ENCODE data around the gene ZNF775. TPM values are rescaled to one million over a fixed set of nuclear protein-coding genes. Genes with fewer than 3 reads are reported as not detected.

Gene ZNF775
- 1 to 10 TPM; 4.7 to 4.9 TPM for total RNA-seq

- Mint-ChIP-seq H3K9me3 (no peaks in the 10 kb centered on the region), H3K4me3 (peak within 1 kb of the TSS; percentile 88), H3K36me3 (ENCODE audit: low read depth) (peaks cover 9% of the 10 kb centered on the region), H3K27me3 (no peaks in the 10 kb centered on the region), H3K27ac (peak within 1 kb of the TSS; percentile 70), H3K4me1 (ENCODE audit: low read depth) (peaks cover 47% of the 10 kb centered on the region)
- intact Hi-C loops (cut with micrococcal nuclease): no loop called here
- POLR2A ChIA-PET: interaction anchor here (1.0 to 2.3 kb wide), 4 partner anchors 10 to 27 kb away, joined by 4 to 26 read pairs (median 12); partner anchors contain the start of gene REPIN1
- TF ChIP-seq, protein P1, sequence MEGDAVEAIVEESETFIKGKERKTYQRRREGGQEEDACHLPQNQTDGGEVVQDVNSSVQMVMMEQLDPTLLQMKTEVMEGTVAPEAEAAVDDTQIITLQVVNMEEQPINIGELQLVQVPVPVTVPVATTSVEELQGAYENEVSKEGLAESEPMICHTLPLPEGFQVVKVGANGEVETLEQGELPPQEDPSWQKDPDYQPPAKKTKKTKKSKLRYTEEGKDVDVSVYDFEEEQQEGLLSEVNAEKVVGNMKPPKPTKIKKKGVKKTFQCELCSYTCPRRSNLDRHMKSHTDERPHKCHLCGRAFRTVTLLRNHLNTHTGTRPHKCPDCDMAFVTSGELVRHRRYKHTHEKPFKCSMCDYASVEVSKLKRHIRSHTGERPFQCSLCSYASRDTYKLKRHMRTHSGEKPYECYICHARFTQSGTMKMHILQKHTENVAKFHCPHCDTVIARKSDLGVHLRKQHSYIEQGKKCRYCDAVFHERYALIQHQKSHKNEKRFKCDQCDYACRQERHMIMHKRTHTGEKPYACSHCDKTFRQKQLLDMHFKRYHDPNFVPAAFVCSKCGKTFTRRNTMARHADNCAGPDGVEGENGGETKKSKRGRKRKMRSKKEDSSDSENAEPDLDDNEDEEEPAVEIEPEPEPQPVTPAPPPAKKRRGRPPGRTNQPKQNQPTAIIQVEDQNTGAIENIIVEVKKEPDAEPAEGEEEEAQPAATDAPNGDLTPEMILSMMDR (IDR thresholded peaks at IDR 0.05): no peak
- DNase-seq: peak; percentile 94
- CTCF ChIA-PET: interaction anchor here (1.4 to 2.2 kb wide), 3 partner anchors 10 to 29 kb away, joined by 4 to 10 read pairs (median 7); partner anchors contain the start of gene REPIN1
- peak; percentile 97 for ATAC-seq
These were observed at the start of gene ZNF775 for GRCh38 chr7:150378853-150379440. Gene ZNF775 (plus strand): TSS chr7:150379330. CDS start chr7:150388471, 9,141 bp downstream.

- intact Hi-C loops (cut with micrococcal nuclease): no loop called here
- no peaks in the 10 kb centered on the region for H3K9me3 Mint-ChIP-seq
- no peak overlapping the region for H3K27ac Mint-ChIP-seq
- peaks cover 42% of the 10 kb centered on the region for H3K36me3 Mint-ChIP-seq (ENCODE audit: low read depth)
- H3K4me1 Mint-ChIP-seq (ENCODE audit: low read depth): peaks cover 19% of the 10 kb centered on the region
- ChIA-PET CTCF (no interaction called here), POLR2A (interaction anchor here (0.8 to 1.6 kb wide), 3 partner anchors 29 to 77 kb away, joined by 3 to 4 read pairs (median 4); no protein-coding TSS in a partner anchor)
- no peak for ATAC-seq
- H3K4me3 Mint-ChIP-seq: no peak overlapping the region
- TF ChIP-seq, protein P1 (IDR thresholded peaks at IDR 0.05): no peak
- no peaks in the 10 kb centered on the region for H3K27me3 Mint-ChIP-seq
- no peak for DNase-seq
These were observed 49.6 kb upstream of the ZNF775 start for GRCh38 chr7:150329331-150330120.

- TF ChIP-seq, protein P1 (IDR thresholded peaks at IDR 0.05): no peak
- ChIA-PET CTCF (no interaction called here), POLR2A (interaction anchor here (0.8 to 1.6 kb wide), 3 partner anchors 28 to 76 kb away, joined by 3 to 4 read pairs (median 4); no protein-coding TSS in a partner anchor)
- H3K4me3 Mint-ChIP-seq: no peak overlapping the region
- intact Hi-C loops (cut with micrococcal nuclease): no loop called here
- no peaks in the 10 kb centered on the region for H3K27me3 Mint-ChIP-seq
- peaks cover 34% of the 10 kb centered on the region for H3K36me3 Mint-ChIP-seq (ENCODE audit: low read depth)
- H3K27ac Mint-ChIP-seq: no peak overlapping the region
- no peaks in the 10 kb centered on the region for H3K9me3 Mint-ChIP-seq
- ATAC-seq (no peak), DNase-seq (no peak)
- peaks cover 11% of the 10 kb centered on the region for H3K4me1 Mint-ChIP-seq (ENCODE audit: low read depth)
These were observed 48.8 kb upstream of the ZNF775 start for GRCh38 chr7:150330211-150330885.

DNA sequence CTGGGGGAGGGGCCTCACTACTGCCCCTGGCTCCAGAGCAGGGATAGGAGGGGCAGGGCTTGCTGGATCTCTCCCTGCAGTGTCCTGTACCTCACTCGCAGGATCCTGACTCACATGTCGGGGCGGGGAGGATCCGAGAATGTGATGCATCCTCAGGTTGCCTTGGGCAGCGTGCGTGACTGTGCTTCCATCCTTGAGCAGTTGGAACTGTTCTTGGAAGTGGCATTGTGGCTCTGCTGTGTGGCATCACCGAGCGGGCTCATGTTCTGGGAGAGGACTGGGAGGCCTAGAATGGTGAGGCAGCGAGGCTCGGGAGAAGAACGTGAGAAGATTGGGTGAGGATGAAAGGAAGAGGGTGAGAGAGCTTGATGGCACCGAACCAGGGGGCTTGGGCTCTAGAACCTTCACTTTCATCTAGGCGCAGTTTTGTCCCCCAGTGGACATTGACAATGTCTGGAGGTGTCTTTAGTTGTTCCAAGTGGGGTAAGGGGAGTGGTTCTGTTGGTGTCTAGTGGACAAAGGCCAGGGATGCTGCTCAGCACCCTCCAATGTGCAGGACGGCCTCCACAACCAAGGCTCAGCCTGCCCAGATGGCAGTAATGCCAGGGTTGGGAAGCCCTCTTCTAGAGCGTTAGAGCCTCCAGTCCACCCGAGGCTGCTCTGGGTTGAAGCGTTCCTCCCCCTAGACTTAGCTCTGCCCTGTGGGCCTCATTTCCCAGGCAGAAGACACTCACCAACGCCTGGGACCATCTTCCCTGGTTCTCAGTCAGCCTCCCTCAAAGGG, 46.1 kb upstream of the ZNF775 start:
- TF ChIP-seq, protein P1 (IDR thresholded peaks at IDR 0.05): no peak
- no peak for DNase-seq
- no peak for ATAC-seq
- H3K4me1 Mint-ChIP-seq (ENCODE audit: low read depth): no peaks in the 10 kb centered on the region
- H3K9me3 Mint-ChIP-seq: no peaks in the 10 kb centered on the region
- H3K4me3 Mint-ChIP-seq: no peak overlapping the region
- ChIA-PET CTCF (no interaction called here), POLR2A (no interaction called here)
- peaks cover 13% of the 10 kb centered on the region for H3K36me3 Mint-ChIP-seq (ENCODE audit: low read depth)
- no peaks in the 10 kb centered on the region for H3K27me3 Mint-ChIP-seq
- H3K27ac Mint-ChIP-seq: no peak overlapping the region
- intact Hi-C loops (cut with micrococcal nuclease): no loop called here
